Tibial nerve (tissue), 4 donors: ENCODE results near the gene WNT11. TPM values are rescaled to one million over a fixed set of nuclear protein-coding genes. Genes with fewer than 3 reads are reported as not detected.

Source experiments
- DNase-seq, 2 donors: peaks; one replicate each; pipeline ENCODE4 v3.0.0-alpha.2; 2019; ENCODE audit warnings: low spot score in 2 of 2
- H3K27ac ChIP-seq, 4 donors: fragments of 200-600 bp; sonication (generic) in 3 of 4; one replicate each; pipeline ENCODE4 v1.5.1; 2017 to 2019; ENCODE audit warnings: mild to moderate bottlenecking in 1 of 4
- H3K27me3 ChIP-seq, 2 donors: fragments of 200-600 bp; sonication (generic) in 1 of 2; one replicate each; pipeline versions ENCODE4 v1.5.1 to v1.6.0; 2017 to 2019
- H3K36me3 ChIP-seq, 3 donors: fragments of 200-600 bp; sonication (generic); one replicate each; pipeline ENCODE4 v1.5.1; 2018 to 2019
- H3K4me1 ChIP-seq, 4 donors: fragments of 200-600 bp; sonication (generic) in 3 of 4; one replicate each; pipeline ENCODE4 v1.5.1; 2017 to 2019
- H3K4me3 ChIP-seq, 4 donors: fragments of 200-600 bp; sonication (generic) in 3 of 4; one replicate each; pipeline ENCODE4 v1.5.1; 2017 to 2019; ENCODE audit warnings: mild to moderate bottlenecking in 1 of 4, moderate library complexity in 1 of 4
- H3K9me3 ChIP-seq, 4 donors: fragments of 200-600 bp; sonication (generic) in 3 of 4; one replicate each; pipeline ENCODE4 v1.5.1; 2017 to 2019
- EP300 ChIP-seq, 2 donors: sonication (generic); formaldehyde crosslinking; IDR thresholded peaks; one replicate each; pipeline ENCODE4 v1.6.1; 2017; ENCODE audit warnings: antibody characterized with exemption in 2 of 2, mild to moderate bottlenecking in 1 of 2
- POLR2A ChIP-seq, 2 donors: fragments of 450-650 bp; IDR thresholded peaks; one replicate each; pipeline ENCODE4 v1.6.1; 2017; ENCODE audit warnings: antibody characterized with exemption in 2 of 2, mild to moderate bottlenecking in 2 of 2, moderate library complexity in 2 of 2
- WGBS, 2 donors: methylation state at CpG; one replicate each; pipeline ENCODE4 v1.1.5; 2018; 5-methylcytosine and 5-hydroxymethylcytosine counted together
- total RNA-seq, 4 donors: library from RNA; depleted of rRNA; stranded (reverse); fragments of >200 nt; gene quantifications; one replicate each; pipeline ENCODE4 v1.1.0, GENCODE V29; 2016
- TF ChIP-seq, protein P1 (sequence below), 5 experiments: fragments of 200-600 bp in 3 of 5; fragments of 450-650 bp in 2 of 5; sonication (generic) in 3 of 5; IDR thresholded peaks; one replicate each; pipeline ENCODE4 v1.5.1; 2016 to 2019; ENCODE audit warnings: antibody characterized with exemption in 5 of 5, mild to moderate bottlenecking in 3 of 5, moderate library complexity in 2 of 5

The WNT11 gene
- total RNA-seq, 4 donors from 2014 or later = 14.2 to 65.7 (median 27.5) TPM

DNA sequence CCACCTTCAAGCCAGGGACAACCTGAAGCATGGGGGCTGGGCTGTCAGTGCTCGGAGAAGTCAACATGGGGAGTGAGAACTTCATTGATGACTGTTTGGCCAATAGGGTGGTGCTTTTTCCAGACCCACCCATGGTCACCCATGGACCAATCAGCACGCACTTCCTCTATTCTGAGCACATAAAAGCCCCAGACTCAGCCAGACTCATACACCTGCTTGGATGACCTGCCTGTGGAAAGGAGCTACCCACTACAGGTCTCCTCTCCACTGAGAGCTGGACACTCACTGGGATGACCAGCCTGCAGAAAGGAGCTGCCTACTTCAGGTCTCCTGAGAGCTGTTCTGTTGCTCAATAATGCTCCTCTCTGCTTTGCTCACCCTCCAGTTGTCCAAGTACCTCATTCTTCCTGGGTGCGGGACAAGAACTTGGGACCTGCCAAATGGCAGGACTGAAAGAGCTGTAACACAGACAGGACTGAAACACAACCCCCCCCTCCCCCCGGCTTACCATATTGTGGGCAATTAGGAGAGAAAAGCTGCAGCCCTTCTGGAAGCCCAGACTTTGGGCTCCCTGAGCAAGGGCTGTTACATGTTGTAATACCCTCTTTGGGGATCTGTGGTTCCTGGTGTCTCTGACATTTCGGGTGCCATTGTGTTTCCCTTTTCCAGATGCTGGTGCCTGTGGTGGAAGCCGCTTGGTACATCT, 44.4 kb upstream of the WNT11 start:
- TF ChIP-seq, protein P1, sequence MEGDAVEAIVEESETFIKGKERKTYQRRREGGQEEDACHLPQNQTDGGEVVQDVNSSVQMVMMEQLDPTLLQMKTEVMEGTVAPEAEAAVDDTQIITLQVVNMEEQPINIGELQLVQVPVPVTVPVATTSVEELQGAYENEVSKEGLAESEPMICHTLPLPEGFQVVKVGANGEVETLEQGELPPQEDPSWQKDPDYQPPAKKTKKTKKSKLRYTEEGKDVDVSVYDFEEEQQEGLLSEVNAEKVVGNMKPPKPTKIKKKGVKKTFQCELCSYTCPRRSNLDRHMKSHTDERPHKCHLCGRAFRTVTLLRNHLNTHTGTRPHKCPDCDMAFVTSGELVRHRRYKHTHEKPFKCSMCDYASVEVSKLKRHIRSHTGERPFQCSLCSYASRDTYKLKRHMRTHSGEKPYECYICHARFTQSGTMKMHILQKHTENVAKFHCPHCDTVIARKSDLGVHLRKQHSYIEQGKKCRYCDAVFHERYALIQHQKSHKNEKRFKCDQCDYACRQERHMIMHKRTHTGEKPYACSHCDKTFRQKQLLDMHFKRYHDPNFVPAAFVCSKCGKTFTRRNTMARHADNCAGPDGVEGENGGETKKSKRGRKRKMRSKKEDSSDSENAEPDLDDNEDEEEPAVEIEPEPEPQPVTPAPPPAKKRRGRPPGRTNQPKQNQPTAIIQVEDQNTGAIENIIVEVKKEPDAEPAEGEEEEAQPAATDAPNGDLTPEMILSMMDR (IDR thresholded peaks at IDR 0.05) = no peak
- TF ChIP-seq EP300 (IDR thresholded peaks at IDR 0.05) = no peak
- TF ChIP-seq POLR2A (IDR thresholded peaks at IDR 0.05) = no peak
- 84 to 88% methylated on average over 5 to 6 of the region's 6 CpGs for WGBS, 2 donors
- Histone ChIP-seq H3K36me3 (no peaks in the 10 kb centered on the region), H3K4me1 (peaks cover 0 to 9% (median 0%) of the 10 kb centered on the region in 4 donors), H3K9me3 (peaks cover 0 to 15% (median 0%) of the 10 kb centered on the region in 4 donors), H3K4me3 (no peak overlapping the region), H3K27me3 (no peaks in the 10 kb centered on the region), H3K27ac (no peak overlapping the region)
- DNase-seq = no peak

DNA sequence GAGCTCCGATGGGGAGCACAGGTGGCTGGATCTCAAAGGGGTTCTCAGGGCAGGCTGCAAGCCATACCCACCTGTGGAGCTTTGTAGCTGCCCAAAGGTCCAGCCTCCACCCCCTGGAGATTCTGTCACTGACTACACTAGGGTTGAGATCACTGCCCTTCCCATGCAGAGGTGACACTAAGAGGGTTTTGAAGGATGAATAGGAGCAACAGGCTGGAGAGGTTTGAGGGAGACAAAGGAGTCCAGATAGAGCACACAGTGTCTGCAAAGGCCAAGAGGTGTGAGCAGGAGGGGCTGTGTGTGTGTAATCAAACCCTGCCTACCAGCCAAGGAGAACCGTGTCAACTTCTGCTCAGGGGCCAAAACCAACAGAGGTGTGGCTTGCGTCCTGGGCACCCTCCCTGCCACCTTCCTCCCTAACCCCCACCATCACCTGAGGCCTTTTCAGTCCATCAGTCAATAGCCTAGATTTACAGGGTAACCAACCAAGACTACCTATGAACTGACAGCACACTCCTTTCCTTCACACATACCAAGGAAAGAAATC, 43.0 kb upstream of the WNT11 start:
- no peak for DNase-seq
- Histone ChIP-seq H3K27ac (no peak overlapping the region), H3K9me3 (peaks cover 0 to 15% (median 0%) of the 10 kb centered on the region in 4 donors), H3K36me3 (no peaks in the 10 kb centered on the region), H3K27me3 (peaks cover 0 to 2% of the 10 kb centered on the region in 2 donors), H3K4me3 (no peak overlapping the region), H3K4me1 (peaks cover 0 to 9% (median 0%) of the 10 kb centered on the region in 4 donors)
- 65 to 75% methylated on average over 3 of the region's 3 CpGs for WGBS, 2 donors
- TF ChIP-seq, protein P1 (IDR thresholded peaks at IDR 0.05) = no peak
- TF ChIP-seq EP300 (IDR thresholded peaks at IDR 0.05) (no peak), POLR2A (IDR thresholded peaks at IDR 0.05) (no peak)

DNA sequence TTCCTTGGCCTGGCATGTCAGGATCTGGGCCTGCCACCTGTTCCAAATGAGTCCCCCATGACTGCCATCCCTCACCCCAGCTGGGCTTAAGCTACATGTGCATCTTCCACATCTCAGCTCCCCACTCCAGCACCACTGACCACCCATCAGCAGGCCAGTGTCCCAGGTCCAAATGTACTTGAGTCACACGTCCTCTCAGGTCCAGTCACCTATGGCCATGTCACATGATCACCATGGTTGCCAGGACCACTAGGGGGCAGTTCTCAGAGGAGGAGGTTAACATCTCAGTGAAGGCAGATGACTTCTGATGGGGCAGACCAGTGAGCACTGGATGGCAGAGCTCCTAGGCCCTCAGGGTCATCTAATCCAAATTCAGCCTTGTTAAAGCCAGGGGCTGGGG, 41.9 kb upstream of the WNT11 start:
- Histone ChIP-seq H3K36me3 (no peaks in the 10 kb centered on the region), H3K9me3 (peaks cover 0 to 15% (median 0%) of the 10 kb centered on the region in 4 donors), H3K4me1 (peaks cover 0 to 9% (median 0%) of the 10 kb centered on the region in 4 donors), H3K4me3 (no peak overlapping the region), H3K27me3 (peaks cover 0 to 10% of the 10 kb centered on the region in 2 donors), H3K27ac (no peak overlapping the region)
- 50 to 64% methylated on average over 1 of the region's 1 CpG for WGBS, 2 donors
- DNase-seq = no peak
- no peak for TF ChIP-seq POLR2A (IDR thresholded peaks at IDR 0.05)
- TF ChIP-seq EP300 (IDR thresholded peaks at IDR 0.05) = no peak
- TF ChIP-seq, protein P1 (IDR thresholded peaks at IDR 0.05) = no peak

DNA sequence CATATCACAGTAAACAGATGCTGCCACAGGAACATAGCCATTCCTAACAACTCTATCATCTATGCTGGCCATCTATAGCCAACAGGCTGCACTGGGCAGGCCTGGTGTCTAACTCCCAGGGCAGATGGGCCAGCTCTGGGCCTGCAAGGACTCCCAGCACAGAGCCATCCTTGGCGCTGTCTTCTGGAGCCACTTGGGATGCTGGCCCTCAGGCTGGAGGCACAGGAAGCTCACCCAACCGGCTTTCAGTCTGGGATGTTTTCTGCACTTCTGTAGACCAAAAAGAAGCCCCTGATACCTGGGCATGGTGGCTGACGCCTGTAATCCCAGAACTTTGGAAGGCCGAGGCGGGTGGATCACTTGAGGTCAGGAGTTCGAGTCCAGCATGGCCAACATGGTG, 40.8 kb upstream of the WNT11 start:
- TF ChIP-seq, protein P1 (IDR thresholded peaks at IDR 0.05) = no peak
- TF ChIP-seq POLR2A (IDR thresholded peaks at IDR 0.05) (no peak), EP300 (IDR thresholded peaks at IDR 0.05) (no peak)

DNA sequence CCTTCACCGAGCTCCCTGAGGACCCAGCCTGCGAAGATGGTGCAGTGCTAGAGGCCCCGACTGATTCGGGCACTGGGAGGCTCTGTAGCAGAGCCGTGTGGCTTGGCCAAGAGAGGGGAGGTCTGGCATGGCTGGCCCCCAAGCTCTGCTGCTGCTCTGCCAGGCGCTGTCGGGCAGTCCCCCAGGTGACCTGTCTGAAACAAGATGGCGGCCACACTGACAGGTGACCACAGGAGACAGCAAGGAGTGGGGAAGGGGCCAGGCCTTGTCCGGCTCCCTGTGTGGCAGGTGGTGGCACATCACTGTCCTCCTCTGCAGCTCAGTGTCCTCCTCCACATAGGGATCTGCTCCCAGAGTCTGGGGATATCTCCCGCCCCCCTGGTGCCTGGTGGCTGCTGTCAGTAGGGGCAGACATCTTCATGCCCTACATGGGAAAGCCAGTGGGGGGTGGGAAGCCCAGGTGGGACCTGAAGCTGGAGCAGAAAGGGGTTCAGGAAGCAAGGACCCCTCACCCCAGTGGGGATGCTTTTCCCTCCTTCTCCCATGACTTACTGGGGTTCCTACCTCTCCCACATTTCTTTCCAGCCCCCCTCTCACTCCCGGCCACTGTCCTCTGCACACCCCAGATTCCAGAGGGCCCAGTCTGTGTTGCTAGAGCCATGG, 40.1 kb upstream of the WNT11 start:
- whole genome bisulfite sequencing, 2 donors = 93 to 96% methylated on average over 3 to 9 of the region's 11 CpGs
- Histone ChIP-seq H3K9me3 (peaks cover 0 to 15% (median 0%) of the 10 kb centered on the region in 4 donors), H3K27ac (no peak overlapping the region), H3K36me3 (no peaks in the 10 kb centered on the region), H3K4me1 (peaks cover 0 to 5% (median 0%) of the 10 kb centered on the region in 4 donors), H3K4me3 (no peak overlapping the region), H3K27me3 (peaks cover 0 to 14% of the 10 kb centered on the region in 2 donors)
- DNase-seq = no peak
- TF ChIP-seq POLR2A (IDR thresholded peaks at IDR 0.05) (no peak), EP300 (IDR thresholded peaks at IDR 0.05) (no peak)
- TF ChIP-seq, protein P1 (IDR thresholded peaks at IDR 0.05) = no peak

More for the DNA sequence above, 40.8 kb upstream of the WNT11 start:
- peaks cover 0 to 15% (median 0%) of the 10 kb centered on the region in 4 donors for H3K9me3 ChIP-seq
- peaks cover 0 to 7% (median 0%) of the 10 kb centered on the region in 4 donors for H3K4me1 ChIP-seq
- no peak overlapping the region for H3K4me3 ChIP-seq
- no peak overlapping the region for H3K27ac ChIP-seq
- WGBS, 2 donors = 90 to 100% methylated on average over 6 of the region's 6 CpGs
- no peaks in the 10 kb centered on the region for H3K36me3 ChIP-seq
- H3K27me3 ChIP-seq = peaks cover 0 to 14% of the 10 kb centered on the region in 2 donors
- no peak for DNase-seq
